Mesendoderm (in vitro differentiated cells): Measurements from ENCODE around the gene GPAT2.
"Not testable (repeated sequence)": the region's sequence is repeated elsewhere in the genome, so short reads cannot be mapped to it uniquely, and the experiment has no call there.

Experiments used
- DNase-seq: peaks from one replicate; pipeline ENCODE4 v3.0.0; 2013
- H2AK5ac ChIP-seq: 2 replicates; pipeline ENCODE4 v1.6.1; 2013; ENCODE audit warnings: low read length, inconsistent platforms
- H2BK120ac ChIP-seq: 2 replicates; pipeline ENCODE4 v1.6.1; 2013; ENCODE audit warnings: low read depth, mild to moderate bottlenecking, low read length, moderate library complexity, mixed read lengths
- H2BK15ac ChIP-seq: replicated peaks from 2 replicates; pipeline ENCODE4 v1.6.1; 2013; ENCODE audit warnings: low read depth, mild to moderate bottlenecking, moderate library complexity
- H2BK5ac ChIP-seq: 2 replicates; pipeline ENCODE4 v1.6.1; 2013; ENCODE audit warnings: low read length, inconsistent platforms
- H3K18ac ChIP-seq: 2 replicates; pipeline ENCODE4 v1.6.1; 2013; ENCODE audit warnings: mild to moderate bottlenecking, low read length, mixed read lengths
- H3K23ac ChIP-seq: one replicate; pipeline ENCODE4 v1.6.1; 2013; ENCODE audit warnings: low read length
- H3K27ac ChIP-seq: 2 replicates; pipeline ENCODE4 v1.5.1; 2013; ENCODE audit warnings: low read depth, mild to moderate bottlenecking, inconsistent platforms, low read length, moderate library complexity
- H3K27me3 ChIP-seq: 2 replicates; pipeline ENCODE4 v1.6.1; 2013; ENCODE audit warnings: low read length, control low read depth, mild to moderate bottlenecking, inconsistent platforms; ENCODE audit not compliant: insufficient read depth, poor library complexity
- H3K36me3 ChIP-seq: 2 replicates; pipeline ENCODE4 v1.6.1; 2013; ENCODE audit warnings: low read length, inconsistent platforms; ENCODE audit not compliant: control insufficient read depth, insufficient read depth
- H3K4ac ChIP-seq: one replicate; pipeline ENCODE4 v1.6.1; 2013; ENCODE audit warnings: low read depth, mild to moderate bottlenecking, low read length, moderate library complexity
- H3K4me1 ChIP-seq: 2 replicates; pipeline ENCODE4 v1.6.1; 2013; ENCODE audit warnings: low read depth, low read length, inconsistent platforms; ENCODE audit not compliant: control insufficient read depth
- H3K4me2 ChIP-seq: 2 replicates; pipeline ENCODE4 v1.6.1; 2013; ENCODE audit warnings: low read length
- H3K4me3 ChIP-seq: 2 replicates; pipeline ENCODE4 v1.5.1; 2013; ENCODE audit warnings: mild to moderate bottlenecking, low read length
- H3K56ac ChIP-seq: one replicate; pipeline ENCODE4 v1.6.1; 2013; ENCODE audit warnings: low read length
- H3K79me1 ChIP-seq: 2 replicates; pipeline ENCODE4 v1.6.1; 2013; ENCODE audit warnings: low read length, inconsistent platforms
- H3K79me2 ChIP-seq: 2 replicates; pipeline ENCODE4 v1.6.1; 2013; ENCODE audit warnings: mild to moderate bottlenecking, low read length; ENCODE audit not compliant: control insufficient read depth, insufficient read depth
- H3K9ac ChIP-seq: 2 replicates; pipeline ENCODE4 v1.6.1; 2013; ENCODE audit warnings: low read length, inconsistent platforms
- H4K5ac ChIP-seq: one replicate; pipeline ENCODE4 v1.6.1; 2013; ENCODE audit warnings: low read length
- H4K8ac ChIP-seq: one replicate; pipeline ENCODE4 v1.6.1; 2013; ENCODE audit warnings: low read depth, mild to moderate bottlenecking, control low read depth, low read length, moderate library complexity
- WGBS: extraction: QIAGEN DNeasy Blood & Tissue Kit; methylation state at CpG from one replicate; pipeline ENCODE4 v1.1.7; 2013; ENCODE audit warnings: low lambda C conversion rate, missing lambda C conversion rate; ENCODE audit not compliant: insufficient coverage; ENCODE audit errors: extremely low coverage; 5-methylcytosine and 5-hydroxymethylcytosine counted together

GPAT2 gene

DNA sequence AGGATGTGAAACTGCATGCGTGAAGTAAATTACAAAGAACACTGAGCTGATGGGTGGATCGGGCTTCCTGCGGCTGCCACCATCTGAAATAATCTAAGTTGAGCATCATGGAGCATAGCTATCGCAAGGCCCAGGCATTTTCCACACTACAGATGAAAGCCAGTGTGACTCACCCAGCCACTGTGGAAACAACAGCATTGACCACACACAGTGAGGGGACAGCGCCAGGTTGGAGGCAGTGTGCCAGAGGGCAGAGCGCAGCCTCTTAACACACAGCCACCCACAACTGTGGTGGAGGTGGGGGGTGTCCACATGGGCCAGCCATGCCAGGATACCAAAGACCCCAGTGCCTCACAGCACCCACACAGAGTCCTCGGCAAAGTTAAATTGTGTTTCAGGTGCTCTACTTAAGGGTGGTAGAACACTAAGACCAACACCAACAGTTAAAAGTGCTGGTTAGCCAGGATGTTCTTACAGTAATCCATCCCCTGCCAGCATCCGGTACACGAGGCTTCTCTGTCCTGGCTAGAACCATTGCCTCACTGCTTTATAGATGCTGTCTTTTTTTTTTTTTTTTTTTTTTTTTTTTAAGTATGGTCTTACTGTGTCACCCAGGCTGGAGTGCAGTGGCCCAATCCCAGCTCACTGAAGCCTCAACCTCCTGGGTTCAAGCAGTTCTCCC, 14.7 kb downstream of the GPAT2 start:
- WGBS = no CpG with 5 or more reads among the region's 9 CpGs
- not testable (repeated sequence) for H3K18ac ChIP-seq, H3K23ac ChIP-seq, H3K36me3 ChIP-seq, H3K27me3 ChIP-seq, H3K79me2 ChIP-seq, H4K8ac ChIP-seq, H2BK15ac ChIP-seq, DNase-seq, H3K4ac ChIP-seq, H3K9ac ChIP-seq, H2BK5ac ChIP-seq, H4K5ac ChIP-seq, H3K4me2 ChIP-seq, H3K56ac ChIP-seq, H2AK5ac ChIP-seq, H3K79me1 ChIP-seq, H3K27ac ChIP-seq, H3K4me3 ChIP-seq, H2BK120ac ChIP-seq, H3K4me1 ChIP-seq

DNA sequence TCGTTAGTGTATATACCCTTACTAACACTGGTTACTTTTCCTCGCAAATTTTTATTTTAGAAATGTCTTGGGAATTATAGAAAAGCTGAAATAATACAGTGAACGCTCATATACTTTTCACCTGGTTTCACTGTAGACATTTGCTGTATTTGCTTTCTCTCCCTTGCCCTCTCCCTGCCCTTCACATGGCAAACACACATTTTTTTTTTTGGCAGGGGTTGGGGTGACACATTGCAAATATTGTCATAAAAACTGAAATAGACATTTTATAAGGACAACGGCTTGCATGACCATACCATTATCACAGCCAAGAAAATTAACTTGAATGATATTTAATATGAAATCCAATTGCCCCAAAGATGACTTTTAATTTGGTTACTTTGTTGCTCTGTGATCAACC, 18.4 kb downstream of the GPAT2 start:
- H2AK5ac ChIP-seq, H3K56ac ChIP-seq, H2BK5ac ChIP-seq, H3K4ac ChIP-seq, DNase-seq, H3K79me2 ChIP-seq, H3K36me3 ChIP-seq, H3K9ac ChIP-seq, H3K27ac ChIP-seq, H3K4me3 ChIP-seq, H2BK15ac ChIP-seq, H4K5ac ChIP-seq, H3K79me1 ChIP-seq, H4K8ac ChIP-seq, H3K27me3 ChIP-seq, H3K4me1 ChIP-seq, H3K18ac ChIP-seq, H3K4me2 ChIP-seq, H3K23ac ChIP-seq, H2BK120ac ChIP-seq: not testable (repeated sequence)
- WGBS = no CpG with 5 or more reads among the region's 4 CpGs

GRCh38 chr2:96012792-96013264, 21.9 kb downstream of the GPAT2 start:
- H3K23ac ChIP-seq, H4K5ac ChIP-seq, H3K4me1 ChIP-seq, H3K4me2 ChIP-seq, H3K79me2 ChIP-seq, H3K56ac ChIP-seq, H4K8ac ChIP-seq, H2BK120ac ChIP-seq, H2BK15ac ChIP-seq, H3K18ac ChIP-seq, H3K27ac ChIP-seq, H2AK5ac ChIP-seq, H3K4ac ChIP-seq, DNase-seq, H2BK5ac ChIP-seq, H3K27me3 ChIP-seq, H3K4me3 ChIP-seq, H3K9ac ChIP-seq, H3K79me1 ChIP-seq, H3K36me3 ChIP-seq: not testable (repeated sequence)
- no CpG with 5 or more reads among the region's 1 CpG for WGBS

DNA sequence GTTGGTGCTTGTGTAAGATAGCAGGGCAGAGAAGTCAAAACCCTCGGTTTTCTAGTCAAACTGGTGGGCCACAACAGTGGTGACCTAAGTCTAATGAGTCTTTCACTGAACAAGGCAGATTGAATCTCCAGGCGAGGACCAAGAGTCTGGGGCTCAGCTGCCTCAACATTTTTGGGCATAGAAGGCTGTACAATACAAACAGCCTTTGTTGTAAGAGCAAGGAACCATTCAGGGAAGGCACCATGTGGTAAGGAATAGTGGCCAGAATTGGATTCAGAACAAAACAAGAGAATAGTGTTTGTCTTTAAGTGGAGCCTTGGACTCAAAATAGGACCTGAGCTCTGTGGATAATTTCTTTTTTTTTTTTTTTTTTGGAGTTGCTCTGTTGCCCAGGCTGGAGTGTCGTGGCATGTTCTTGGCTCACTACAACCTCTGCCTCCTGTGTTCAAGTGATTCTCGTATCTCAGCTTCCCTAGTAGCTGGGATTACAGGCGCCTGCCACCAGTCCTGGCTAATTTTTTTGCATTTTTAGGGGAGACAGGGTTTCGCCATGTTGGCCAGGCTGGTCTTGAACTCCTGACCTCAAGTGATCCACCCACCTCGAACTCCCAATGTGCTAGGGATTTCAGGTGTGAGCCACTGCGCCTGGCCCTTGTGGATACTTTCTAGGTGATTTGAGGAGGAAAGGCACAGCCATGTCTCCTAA, 22.5 kb downstream of the GPAT2 start:
- H2BK15ac ChIP-seq, H3K4ac ChIP-seq, DNase-seq, H3K79me2 ChIP-seq, H3K9ac ChIP-seq, H3K79me1 ChIP-seq, H3K56ac ChIP-seq, H2AK5ac ChIP-seq, H4K5ac ChIP-seq, H3K27me3 ChIP-seq, H3K23ac ChIP-seq, H2BK5ac ChIP-seq, H3K27ac ChIP-seq, H4K8ac ChIP-seq, H3K4me3 ChIP-seq, H3K18ac ChIP-seq, H3K4me2 ChIP-seq, H3K4me1 ChIP-seq, H3K36me3 ChIP-seq, H2BK120ac ChIP-seq: not testable (repeated sequence)
- WGBS = no CpG with 5 or more reads among the region's 8 CpGs

DNA sequence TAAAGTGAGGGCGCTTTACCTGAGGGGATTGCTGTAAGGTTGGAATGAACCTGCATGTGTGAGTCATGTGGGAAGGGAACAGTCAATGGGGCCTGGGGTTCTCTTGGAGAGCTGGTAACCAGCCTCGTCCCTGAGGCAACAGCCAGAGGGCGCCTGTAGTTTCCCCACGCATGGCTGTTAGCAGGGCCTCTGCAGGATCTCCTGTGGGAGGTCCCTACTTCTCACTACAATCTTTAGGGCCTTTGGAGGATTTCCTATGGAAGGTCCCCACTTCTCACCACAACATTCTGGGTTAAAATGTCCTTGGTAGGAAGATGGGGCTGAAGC, 23.6 kb downstream of the GPAT2 start:
- H3K56ac ChIP-seq, H3K9ac ChIP-seq: not testable (repeated sequence)
- no CpG with 5 or more reads among the region's 4 CpGs for WGBS

More for the DNA sequence above, 23.6 kb downstream of the GPAT2 start:
- not testable (repeated sequence) for H2BK120ac ChIP-seq, H3K27me3 ChIP-seq, H2BK15ac ChIP-seq, H3K4me3 ChIP-seq, H2AK5ac ChIP-seq, H3K36me3 ChIP-seq, H3K23ac ChIP-seq, H2BK5ac ChIP-seq, H3K4me2 ChIP-seq, H3K18ac ChIP-seq, H3K4me1 ChIP-seq, H3K27ac ChIP-seq, H3K79me1 ChIP-seq, H4K8ac ChIP-seq, H4K5ac ChIP-seq, H3K79me2 ChIP-seq, H3K4ac ChIP-seq
- peak; percentile 57 for DNase-seq
